Activated gamma-delta T cell (primary cell): ENCODE data around the gene SLC27A5.
"Not testable (repeated sequence)": the region's sequence is repeated elsewhere in the genome, so short reads cannot be mapped to it uniquely, and the experiment has no call there.

Experiments used
- DNase-seq: peaks from one replicate; lab custom pipeline; 2025; lab: John Stamatoyannopoulos, UW

SLC27A5 gene

GRCh38 chr19:58468216-58468839, 43.5 kb downstream of the SLC27A5 start:
- DNase-seq = no peak

DNA sequence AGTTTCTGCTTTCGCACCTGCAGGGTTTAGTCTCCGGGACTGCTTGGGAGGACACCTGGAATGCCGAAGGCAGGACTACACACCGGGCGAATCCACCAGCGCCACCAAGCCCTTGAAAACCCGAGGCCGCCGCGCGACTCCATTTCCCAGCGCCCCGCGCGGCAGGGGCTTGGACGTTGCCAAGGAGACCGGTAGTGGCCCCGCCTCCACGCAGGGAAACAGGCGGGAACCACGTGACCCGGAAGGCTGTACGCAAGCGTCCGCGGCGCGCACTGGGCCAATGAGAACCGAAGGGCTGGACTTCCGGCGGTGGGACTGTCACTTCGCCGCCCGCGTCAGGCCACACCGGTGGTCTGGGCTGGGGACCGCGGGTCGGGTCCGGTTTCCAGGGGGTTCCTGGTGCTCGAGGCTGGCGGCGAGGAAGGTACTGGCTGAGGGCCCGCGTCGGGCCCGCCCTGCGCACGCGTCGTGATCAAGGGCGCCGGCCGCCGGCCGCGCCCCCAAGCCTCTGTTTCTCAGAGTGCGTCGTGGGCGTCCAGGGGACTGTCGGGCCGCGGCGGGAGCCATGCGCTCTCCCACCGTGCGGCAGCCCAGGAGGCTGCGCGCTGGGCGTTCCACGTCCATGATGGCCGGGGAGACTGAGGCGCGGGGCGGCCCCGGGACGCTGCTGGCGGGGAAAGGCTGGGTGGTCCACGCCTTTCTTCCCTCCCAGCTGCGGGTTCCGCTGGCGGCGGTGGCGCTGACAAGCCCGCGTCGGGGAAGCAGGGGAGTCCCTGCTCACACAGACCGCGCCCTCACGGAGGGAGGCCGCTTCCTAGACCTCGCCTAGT, 44.8 kb downstream of the SLC27A5 start, which contains the start of gene ZNF324:
Gene ZNF324 (plus strand): TSS at position 321 of the 830 bp plus-strand sequence. CDS start 2,106 bp downstream, outside the sequence.
- DNase-seq = peak; percentile 95

DNA sequence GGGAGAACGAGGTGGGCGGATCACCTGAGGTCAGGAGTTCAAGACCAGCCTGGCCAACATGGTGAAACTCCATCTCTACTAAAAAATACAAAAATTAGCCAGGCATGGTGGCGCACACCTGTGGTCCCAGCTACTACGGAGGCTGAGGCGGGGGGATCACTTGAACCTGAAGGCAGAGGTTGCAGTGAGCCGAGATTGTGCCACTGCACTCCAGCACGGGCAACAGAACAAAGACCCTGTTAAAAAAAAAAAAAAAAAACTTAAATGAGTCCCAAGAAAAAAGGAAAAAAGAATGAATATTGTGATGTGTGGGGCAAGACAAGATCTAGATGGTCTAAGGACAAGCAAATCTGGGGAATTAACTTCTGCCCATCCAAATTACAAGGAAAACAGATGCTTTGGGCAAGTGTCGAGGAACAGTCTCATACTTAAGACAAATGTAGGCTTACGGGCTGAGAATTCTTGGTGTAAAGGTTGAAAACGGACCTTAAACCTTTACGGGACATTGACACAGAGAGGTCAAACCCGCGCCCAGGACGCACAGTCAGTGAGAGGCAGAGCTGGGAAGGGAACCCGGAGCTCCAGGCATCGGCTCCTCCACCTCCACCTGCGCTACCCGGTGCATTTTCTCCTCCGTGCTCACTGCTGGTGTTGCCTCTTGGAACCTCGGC, 45.6 kb downstream of the SLC27A5 start:
- DNase-seq = no peak

DNA sequence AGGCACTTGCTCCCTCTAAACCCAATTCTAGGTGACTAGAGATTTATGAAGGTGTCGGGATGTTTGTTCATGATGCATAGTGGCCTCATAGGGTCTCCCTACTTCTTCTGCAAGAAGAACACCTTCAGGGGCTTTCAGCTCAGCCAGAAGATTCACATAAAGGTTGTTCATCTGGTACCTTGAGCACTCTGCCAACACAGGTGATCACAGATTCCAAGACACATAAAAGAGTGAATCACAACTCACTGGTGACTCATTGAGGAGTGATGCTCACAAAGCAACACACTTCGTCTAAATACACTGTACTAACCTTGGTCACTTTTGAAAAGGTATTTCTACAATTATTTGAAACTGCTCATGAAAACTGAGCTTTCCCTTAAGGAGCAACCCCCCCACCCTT, 51.8 kb downstream of the SLC27A5 start:
- DNase-seq = no peak

GRCh38 chr19:58456111-58456510, 55.7 kb downstream of the SLC27A5 start:
- DNase-seq = no peak

DNA sequence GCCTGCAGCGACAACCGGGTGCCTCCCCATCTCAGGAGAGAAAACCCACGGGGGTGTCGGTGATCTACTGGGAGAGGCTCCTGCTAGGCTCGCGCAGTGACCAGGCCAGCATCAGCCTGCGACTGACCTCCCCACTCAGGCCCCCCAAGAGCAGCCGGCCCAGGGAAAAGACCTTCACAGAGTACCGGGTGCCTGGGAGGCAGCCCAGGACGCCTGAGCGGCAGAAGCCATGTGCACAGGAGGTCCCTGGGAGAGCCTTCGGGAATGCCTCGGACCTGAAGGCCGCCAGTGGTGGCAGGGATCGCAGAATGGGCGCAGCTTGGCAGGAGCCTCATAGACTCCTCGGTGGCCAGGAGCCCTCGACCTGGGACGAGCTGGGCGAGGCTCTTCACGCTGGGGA, 56.5 kb downstream of the SLC27A5 start:
- no peak for DNase-seq

- DNase-seq = no peak
These were observed 58.0 kb downstream of the SLC27A5 start for GRCh38 chr19:58453743-58454142.

GRCh38 chr19:58451358-58452101, 60.3 kb downstream of the SLC27A5 start, which contains the start of gene ZNF324B:
Gene ZNF324B (plus strand): TSS chr19:58451622. CDS start chr19:58453702, 2,080 bp downstream.
- DNase-seq = peak; percentile 90

DNA sequence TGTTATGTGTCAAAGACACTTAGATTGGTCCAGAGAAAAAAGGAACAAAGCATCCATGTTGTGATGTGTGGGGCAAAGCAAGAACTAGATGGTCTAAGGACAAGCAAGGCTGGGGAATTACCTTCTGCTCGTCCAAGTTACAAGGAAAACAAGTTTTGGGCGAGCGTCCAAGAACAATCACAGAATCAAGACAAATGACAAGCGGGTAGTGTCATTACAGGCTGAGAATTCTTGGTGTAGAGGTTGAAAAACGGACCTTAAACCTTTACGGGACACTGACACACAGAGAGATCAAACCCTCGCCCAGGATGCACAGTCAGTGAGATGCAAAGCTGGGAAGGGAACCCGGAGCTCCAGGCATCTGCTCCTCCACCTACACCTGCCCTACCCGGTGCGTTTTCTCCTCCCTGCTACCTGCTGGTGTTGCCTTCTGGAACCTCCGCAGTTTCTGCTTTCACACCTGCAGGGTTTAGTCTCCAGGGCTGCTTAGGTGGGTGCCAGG, 60.9 kb downstream of the SLC27A5 start:
- DNase-seq = no peak

GRCh38 chr19:58449980-58450379, 61.8 kb downstream of the SLC27A5 start:
- not testable (repeated sequence) for DNase-seq

DNA sequence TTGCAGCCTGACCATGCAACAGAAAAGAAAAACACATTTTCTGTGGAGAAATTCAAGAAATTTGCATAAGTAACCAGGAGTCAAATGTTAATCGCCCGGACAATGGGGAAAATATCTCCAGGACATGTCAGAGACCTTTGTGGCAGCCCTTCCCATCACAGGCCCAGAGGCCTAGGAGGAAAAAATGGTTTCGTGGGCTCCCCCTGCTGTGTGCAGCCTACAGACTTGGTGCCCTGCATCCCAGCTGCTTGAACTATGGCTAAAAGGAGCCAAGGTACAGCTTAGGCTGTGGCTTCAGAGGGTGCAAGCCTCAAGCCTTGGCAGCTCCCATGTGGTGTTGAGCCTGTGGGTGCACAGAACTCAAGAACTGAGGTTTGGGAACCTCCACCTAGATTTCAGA, 62.9 kb downstream of the SLC27A5 start:
- DNase-seq = not testable (repeated sequence)
